Fibroblast of skin of right biceps (primary cell): Measurements from ENCODE around the gene CFC1B.
"Not testable (repeated sequence)": the region's sequence is repeated elsewhere in the genome, so short reads cannot be mapped to it uniquely, and the experiment has no call there.

Experiments used
- DNase-seq: peaks from one replicate; pipeline ENCODE4 v3.0.0-alpha.2; 2013

Gene CFC1B

GRCh38 chr2:130520992-130521391, at the start of gene CFC1B:
Gene CFC1B (plus strand): TSS chr2:130521222. CDS start chr2:130521485, 263 bp downstream.
- DNase-seq, result not testable (repeated sequence)

GRCh38 chr2:130491073-130491472, 29.9 kb upstream of the CFC1B start:
- DNase-seq, result not testable (repeated sequence)

- DNase-seq, result not testable (repeated sequence)
Measured at GRCh38 chr2:130509228-130509627, 11.8 kb upstream of the CFC1B start, which contains the start of gene POTEI. Gene POTEI (minus strand): TSS chr2:130509328. CDS start chr2:130509235, 93 bp downstream.

GRCh38 chr2:130510807-130511746, 9.9 kb upstream of the CFC1B start:
- not testable (repeated sequence) for DNase-seq

- not testable (repeated sequence) for DNase-seq
Measured at GRCh38 chr2:130511747-130512451, 9.1 kb upstream of the CFC1B start.

- DNase-seq, result not testable (repeated sequence)
Measured at GRCh38 chr2:130518516-130519106, 2.4 kb upstream of the CFC1B start.

GRCh38 chr2:130522390-130522789, 1.4 kb downstream of the CFC1B start:
- DNase-seq, result not testable (repeated sequence)

GRCh38 chr2:130527365-130527967, 6.4 kb downstream of the CFC1B start:
- DNase-seq, result not testable (repeated sequence)

GRCh38 chr2:130529545-130529944, 8.5 kb downstream of the CFC1B start:
- not testable (repeated sequence) for DNase-seq

GRCh38 chr2:130530212-130530611, 9.2 kb downstream of the CFC1B start:
- not testable (repeated sequence) for DNase-seq

- DNase-seq, result not testable (repeated sequence)
Measured at GRCh38 chr2:130531225-130531624, 10.2 kb downstream of the CFC1B start.

GRCh38 chr2:130531672-130532071, 10.7 kb downstream of the CFC1B start:
- not testable (repeated sequence) for DNase-seq

- DNase-seq, result not testable (repeated sequence)
Measured at GRCh38 chr2:130536654-130537053, 15.6 kb downstream of the CFC1B start.

GRCh38 chr2:130538271-130538670, 17.2 kb downstream of the CFC1B start:
- DNase-seq, result not testable (repeated sequence)

GRCh38 chr2:130542789-130543188, 21.8 kb downstream of the CFC1B start:
- DNase-seq, result not testable (repeated sequence)

GRCh38 chr2:130543785-130544528, 22.9 kb downstream of the CFC1B start:
- DNase-seq, result not testable (repeated sequence)

- not testable (repeated sequence) for DNase-seq
Measured at GRCh38 chr2:130544978-130545377, 24.0 kb downstream of the CFC1B start.

GRCh38 chr2:130548418-130548817, 27.4 kb downstream of the CFC1B start:
- not testable (repeated sequence) for DNase-seq

GRCh38 chr2:130549475-130549874, 28.5 kb downstream of the CFC1B start:
- not testable (repeated sequence) for DNase-seq

- DNase-seq, result not testable (repeated sequence)
Measured at GRCh38 chr2:130554178-130554577, 33.2 kb downstream of the CFC1B start.

GRCh38 chr2:130556441-130556840, 35.4 kb downstream of the CFC1B start:
- not testable (repeated sequence) for DNase-seq

- not testable (repeated sequence) for DNase-seq
Measured at GRCh38 chr2:130566165-130566564, 45.1 kb downstream of the CFC1B start.
